Astrocyte of the spinal cord (primary cell): ENCODE measurements around the gene SMARCA2.

Experiments
- DNase-seq: peaks from one replicate; pipeline ENCODE4 v3.0.0; 2011; ENCODE audit warnings: low read depth, low spot score
- H3K4me3 ChIP-seq: 2 replicates; pipeline ENCODE4 v1.5.1; 2011; ENCODE audit warnings: low read depth, mild to moderate bottlenecking, low read length, moderate library complexity
- in situ Hi-C: cut with HindIII; loops from 2 replicates; pipeline ENCODE4 v1.10.0; 2017; ENCODE audit warnings: low sequenced_read_pairs
- TF ChIP-seq, protein P1 (sequence below): IDR thresholded peaks from 2 replicates; pipeline ENCODE4 v1.5.1; 2012; ENCODE audit warnings: low read depth, mild to moderate bottlenecking, low read length, inconsistent platforms

Gene SMARCA2

GRCh38 chr9:2036844-2037243, 21.7 kb downstream of the SMARCA2 start:
- in situ Hi-C loops, result no loop called here
- TF ChIP-seq, protein P1, sequence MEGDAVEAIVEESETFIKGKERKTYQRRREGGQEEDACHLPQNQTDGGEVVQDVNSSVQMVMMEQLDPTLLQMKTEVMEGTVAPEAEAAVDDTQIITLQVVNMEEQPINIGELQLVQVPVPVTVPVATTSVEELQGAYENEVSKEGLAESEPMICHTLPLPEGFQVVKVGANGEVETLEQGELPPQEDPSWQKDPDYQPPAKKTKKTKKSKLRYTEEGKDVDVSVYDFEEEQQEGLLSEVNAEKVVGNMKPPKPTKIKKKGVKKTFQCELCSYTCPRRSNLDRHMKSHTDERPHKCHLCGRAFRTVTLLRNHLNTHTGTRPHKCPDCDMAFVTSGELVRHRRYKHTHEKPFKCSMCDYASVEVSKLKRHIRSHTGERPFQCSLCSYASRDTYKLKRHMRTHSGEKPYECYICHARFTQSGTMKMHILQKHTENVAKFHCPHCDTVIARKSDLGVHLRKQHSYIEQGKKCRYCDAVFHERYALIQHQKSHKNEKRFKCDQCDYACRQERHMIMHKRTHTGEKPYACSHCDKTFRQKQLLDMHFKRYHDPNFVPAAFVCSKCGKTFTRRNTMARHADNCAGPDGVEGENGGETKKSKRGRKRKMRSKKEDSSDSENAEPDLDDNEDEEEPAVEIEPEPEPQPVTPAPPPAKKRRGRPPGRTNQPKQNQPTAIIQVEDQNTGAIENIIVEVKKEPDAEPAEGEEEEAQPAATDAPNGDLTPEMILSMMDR, result no peak
- no peak overlapping the region for H3K4me3 ChIP-seq
- no peak for DNase-seq

DNA sequence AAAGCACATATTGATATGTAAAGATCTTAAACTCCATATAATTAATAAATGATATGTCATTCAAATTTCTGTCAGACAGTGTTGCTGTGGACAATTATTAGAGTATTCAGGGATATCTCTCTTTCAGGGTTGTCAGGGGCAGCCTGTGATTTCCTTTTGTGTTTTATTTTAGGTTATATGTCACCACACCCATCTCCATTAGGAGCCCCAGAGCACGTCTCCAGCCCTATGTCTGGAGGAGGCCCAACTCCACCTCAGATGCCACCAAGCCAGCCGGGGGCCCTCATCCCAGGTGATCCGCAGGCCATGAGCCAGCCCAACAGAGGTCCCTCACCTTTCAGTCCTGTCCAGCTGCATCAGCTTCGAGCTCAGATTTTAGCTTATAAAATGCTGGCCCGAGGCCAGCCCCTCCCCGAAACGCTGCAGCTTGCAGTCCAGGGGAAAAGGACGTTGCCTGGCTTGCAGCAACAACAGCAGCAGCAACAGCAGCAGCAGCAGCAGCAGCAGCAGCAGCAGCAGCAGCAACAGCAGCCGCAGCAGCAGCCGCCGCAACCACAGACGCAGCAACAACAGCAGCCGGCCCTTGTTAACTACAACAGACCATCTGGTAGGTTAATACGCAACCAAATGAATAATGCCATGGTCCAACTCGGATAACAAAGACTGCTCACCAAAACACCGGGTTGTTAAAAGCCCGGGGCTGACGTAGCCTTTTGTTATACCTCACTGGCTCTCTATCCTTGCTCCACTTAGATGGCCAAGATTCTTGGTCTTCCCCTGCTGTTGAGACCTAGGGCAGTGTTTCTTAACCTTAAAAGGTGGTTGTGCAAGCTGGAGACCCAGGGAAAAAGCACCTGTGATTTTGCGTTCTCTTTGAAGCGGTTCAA, 24.4 kb downstream of the SMARCA2 start:
- H3K4me3 ChIP-seq, result no peak overlapping the region
- in situ Hi-C loops, result no loop called here
- TF ChIP-seq, protein P1, result no peak
- no peak for DNase-seq

DNA sequence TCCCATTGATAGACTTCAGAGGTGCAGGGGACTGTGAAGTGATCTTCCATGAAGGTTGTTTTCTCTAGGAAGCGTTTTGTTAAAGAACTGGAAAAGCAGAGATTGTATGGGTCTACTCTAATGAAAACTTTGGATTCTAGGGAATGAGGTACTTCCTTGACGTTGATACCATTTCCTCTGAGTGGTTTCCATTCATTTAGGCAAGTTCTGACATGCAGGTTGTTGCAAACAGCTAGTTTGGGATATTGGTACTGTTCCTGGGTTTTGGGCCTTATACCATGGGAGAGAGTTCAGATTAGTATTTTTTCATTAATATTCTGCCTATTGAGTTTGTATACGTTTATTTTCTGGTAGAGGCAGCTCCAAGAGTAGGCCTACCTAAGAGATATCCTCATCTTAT, 25.7 kb downstream of the SMARCA2 start:
- no peak for DNase-seq
- TF ChIP-seq, protein P1, result no peak
- in situ Hi-C loops, result no loop called here
- H3K4me3 ChIP-seq, result no peak overlapping the region

DNA sequence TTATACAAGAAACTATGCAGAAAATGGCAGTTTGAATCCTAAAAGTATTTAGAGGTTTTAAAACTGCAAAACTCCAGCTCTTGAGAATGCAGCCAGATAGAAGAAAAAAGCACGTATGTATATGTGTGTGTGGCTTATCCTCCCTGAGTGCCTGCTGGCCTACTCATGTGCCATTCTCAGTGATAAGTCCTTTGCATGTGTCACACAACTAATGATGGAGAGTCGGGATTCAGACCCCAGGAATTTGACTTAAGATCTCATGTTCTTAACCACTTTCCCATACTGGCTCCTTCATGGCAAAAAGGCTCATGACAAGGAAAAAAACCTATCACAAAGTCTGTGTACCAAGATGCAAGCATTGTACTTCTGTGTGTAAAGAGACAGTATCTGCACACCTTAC, 26.6 kb downstream of the SMARCA2 start:
- TF ChIP-seq, protein P1, result no peak

GRCh38 chr9:2043243-2043642, 28.1 kb downstream of the SMARCA2 start:
- TF ChIP-seq, protein P1, result no peak

More for the DNA sequence above, 26.6 kb downstream of the SMARCA2 start:
- no peak overlapping the region for H3K4me3 ChIP-seq
- in situ Hi-C loops, result no loop called here
- no peak for DNase-seq

GRCh38 chr9:2043881-2044462, 28.8 kb downstream of the SMARCA2 start:
- no peak overlapping the region for H3K4me3 ChIP-seq
- in situ Hi-C loops, result no loop called here
- TF ChIP-seq, protein P1, result no peak
- DNase-seq, result no peak

More at GRCh38 chr9:2043243-2043642, 28.1 kb downstream of the SMARCA2 start:
- H3K4me3 ChIP-seq, result no peak overlapping the region
- no peak for DNase-seq
- in situ Hi-C loops, result no loop called here
